Spleen (tissue), 11 donors: Measurements from ENCODE around the gene ENO2. TPM values are rescaled to one million over a fixed set of nuclear protein-coding genes. Genes with fewer than 3 reads are reported as not detected.

Source experiments
- DNase-seq: peaks from one replicate; pipeline ENCODE4 v3.0.0-alpha.2; 2020
- H3K27ac ChIP-seq, 8 donors: fragments of 200-600 bp; sonication (generic) in 7 of 8; 1 replicate in 4 of 8; 2 replicates in 4 of 8; pipeline versions ENCODE4 v1.5.0 to v1.8.0; 2016 to 2021; ENCODE audit warnings: inconsistent platforms in 4 of 8, mild to moderate bottlenecking in 4 of 8, moderate library complexity in 1 of 8
- H3K27me3 ChIP-seq, 7 donors: fragments of 200-600 bp; sonication (generic) in 6 of 7; replicated peaks in 1 of 7; 1 replicate in 4 of 7; 2 replicates in 3 of 7; pipeline versions ENCODE4 v1.5.0 to v1.8.0; 2016 to 2021; ENCODE audit warnings: inconsistent platforms in 3 of 7, mild to moderate bottlenecking in 1 of 7
- H3K36me3 ChIP-seq, 6 donors: fragments of 200-600 bp; sonication (generic) in 5 of 6; 1 replicate in 4 of 6; 2 replicates in 2 of 6; pipeline versions ENCODE4 v1.5.0 to v1.8.0; 2016 to 2021; ENCODE audit warnings: inconsistent platforms in 2 of 6
- H3K4me1 ChIP-seq, 6 donors: fragments of 200-600 bp; sonication (generic) in 5 of 6; 1 replicate in 3 of 6; 2 replicates in 3 of 6; pipeline versions ENCODE4 v1.5.0 to v1.8.0; 2016 to 2021; ENCODE audit warnings: inconsistent platforms in 3 of 6
- H3K4me3 ChIP-seq, 8 donors: fragments of 200-600 bp; sonication (generic) in 7 of 8; 1 replicate in 4 of 8; 2 replicates in 4 of 8; pipeline versions ENCODE4 v1.5.0 to v1.8.0; 2016 to 2021; ENCODE audit warnings: inconsistent platforms in 4 of 8, mild to moderate bottlenecking in 4 of 8, moderate library complexity in 2 of 8
- H3K9me3 ChIP-seq, 8 donors: fragments of 200-600 bp; sonication (generic) in 7 of 8; 1 replicate in 4 of 8; 2 replicates in 4 of 8; pipeline versions ENCODE4 v1.5.0 to v1.8.0; 2016 to 2021; ENCODE audit warnings: inconsistent platforms in 4 of 8
- CTCF ChIP-seq, 11 experiments: fragments of 200-600 bp in 7 of 11; fragments of 450-650 bp in 4 of 11; sonication (generic) in 4 of 11; IDR thresholded peaks in 8 of 11; conservative IDR thresholded peaks in 3 of 11; 1 replicate in 7 of 11; 2 replicates in 4 of 11; pipeline versions ENCODE4 v1.4.0 to v1.8.0; 2016 to 2021; ENCODE audit warnings: antibody characterized with exemption in 11 of 11, inconsistent platforms in 4 of 11, mild to moderate bottlenecking in 1 of 11
- POLR2A ChIP-seq, 3 donors: fragments of 450-650 bp; IDR thresholded peaks; one replicate each; pipeline ENCODE4 v1.5.1; 2017; ENCODE audit warnings: antibody characterized with exemption in 3 of 3, mild to moderate bottlenecking in 1 of 3
- POLR2AphosphoS5 ChIP-seq, 3 donors: sonication (generic); formaldehyde crosslinking; IDR thresholded peaks; one replicate each; pipeline ENCODE4 v1.5.1; 2017; ENCODE audit warnings: antibody characterized with exemption in 3 of 3
- WGBS, 5 donors: extraction: QIAGEN DNeasy Blood & Tissue Kit in 3 of 5; methylation state at CpG; one replicate each; pipeline versions ENCODE4 v1.1.5 to v1.1.7; 2013 to 2018; 5-methylcytosine and 5-hydroxymethylcytosine counted together
- intact Hi-C: fragments of 100-400 bp; cut with DNase I; formaldehyde crosslinking; loops from one replicate; pipeline ENCODE4 v1.15.0; 2023; ENCODE audit warnings: low total_unique reads
- polyA plus RNA-seq, 3 donors: library from polyadenylated mRNA; stranded (reverse); fragments of 200-250 nt; gene quantifications; one replicate each; pipeline ENCODE4 v1.2.1, GENCODE V29; 2013
- total RNA-seq, 7 donors: library from RNA; depleted of rRNA in 3 of 7; stranded (reverse); fragments of >200 nt in 3 of 7; fragmentation: NEBNext Ultra II Directional in 4 of 7; extraction: Animal tissue kit (Norgen Biotek cat#: 25700) in 4 of 7; gene quantifications; one replicate each; pipeline versions ENCODE4 v1.1.0 to v1.2.1, GENCODE V29; 2016 to 2021
- donor health status: healthy with polysubstance abuse.
- donor health status: DM: no; HTN: no; CAD: no; lungs with moderate emphysema.
- donor health status: DM: no; HTN: no; CAD: no.
- donor health status: Bipolar disorder and iron deficiency.
- donor health status: healthy.
- donor health status: DM: no; HTN: no; CAD: no.
- donor health status: DM: yes; HTN: yes; CAD: no.

The ENO2 gene
- total and polyA plus RNA-seq, 10 donors, result 7.6 to 41.3 (median 26.5) TPM

GRCh38 chr12:6894321-6894720 lies 20.1 kb upstream of the ENO2 start:
- Histone ChIP-seq H3K9me3 (no peaks in the 10 kb centered on the region), H3K36me3 (no peaks in the 10 kb centered on the region), H3K4me3 (no peak overlapping the region), H3K27me3 (no peaks in the 10 kb centered on the region), H3K27ac (peak overlapping the region in 4 of 8 donors; percentile 41 to 57 (median 53)), H3K4me1 (peaks cover 0 to 29% (median 16%) of the 10 kb centered on the region in 6 donors)
- intact Hi-C loops, result no loop called here
- DNase-seq, result no peak
- no peak for TF ChIP-seq CTCF (IDR thresholded peaks at IDR 0.05 in 8 of 11, conservative IDR thresholded peaks at IDR 0.05 in 3 of 11)
- TF ChIP-seq POLR2A (IDR thresholded peaks at IDR 0.05), result no peak
- no peak for TF ChIP-seq POLR2AphosphoS5 (IDR thresholded peaks at IDR 0.05)
- 45 to 83% (median 61%) methylated on average over 3 of the region's 3 CpGs for WGBS, 5 donors

GRCh38 chr12:6896846-6897435 lies 17.4 kb upstream of the ENO2 start:
- Histone ChIP-seq H3K4me3 (no peak overlapping the region), H3K36me3 (no peaks in the 10 kb centered on the region), H3K4me1 (peaks cover 0 to 21% (median 7%) of the 10 kb centered on the region in 6 donors), H3K27me3 (no peaks in the 10 kb centered on the region), H3K27ac (no peak overlapping the region), H3K9me3 (no peaks in the 10 kb centered on the region)
- intact Hi-C loops, result no loop called here
- no peak for DNase-seq
- TF ChIP-seq POLR2AphosphoS5 (IDR thresholded peaks at IDR 0.05), result no peak
- no peak for TF ChIP-seq POLR2A (IDR thresholded peaks at IDR 0.05)
- no peak for TF ChIP-seq CTCF (IDR thresholded peaks at IDR 0.05 in 8 of 11, conservative IDR thresholded peaks at IDR 0.05 in 3 of 11)
- WGBS, 5 donors, result 80 to 95% (median 86%) methylated on average over 6 of the region's 6 CpGs

- Histone ChIP-seq H3K9me3 (no peaks in the 10 kb centered on the region), H3K27ac (peak overlapping the region in 3 of 8 donors; percentile 27 to 51 (median 31)), H3K4me3 (no peak overlapping the region), H3K4me1 (peaks cover 4 to 26% (median 16%) of the 10 kb centered on the region in 6 donors), H3K36me3 (no peaks in the 10 kb centered on the region), H3K27me3 (no peaks in the 10 kb centered on the region)
- intact Hi-C loops, result no loop called here
- no peak for DNase-seq
- TF ChIP-seq CTCF (IDR thresholded peaks at IDR 0.05 in 8 of 11, conservative IDR thresholded peaks at IDR 0.05 in 3 of 11), result no peak
- WGBS, 5 donors, result 56 to 73% (median 61%) methylated on average over 5 of the region's 5 CpGs
Measured at GRCh38 chr12:6899427-6899826, 15.0 kb upstream of the ENO2 start.

- intact Hi-C loops, result no loop called here
- no peak for DNase-seq
- Histone ChIP-seq H3K36me3 (no peaks in the 10 kb centered on the region), H3K27ac (peak overlapping the region in 4 of 8 donors; percentile 27 to 51 (median 36)), H3K9me3 (no peaks in the 10 kb centered on the region), H3K4me1 (peaks cover 6 to 32% (median 18%) of the 10 kb centered on the region in 6 donors), H3K4me3 (no peak overlapping the region), H3K27me3 (no peaks in the 10 kb centered on the region)
- peak in 1 of 3 donors; percentile 40 for TF ChIP-seq POLR2AphosphoS5 (IDR thresholded peaks at IDR 0.05)
- TF ChIP-seq POLR2A (IDR thresholded peaks at IDR 0.05), result no peak
- WGBS, 5 donors, result 34 to 44% (median 38%) methylated on average over 10 of the region's 10 CpGs
Measured at GRCh38 chr12:6899837-6900519, 14.4 kb upstream of the ENO2 start.
